ENCODE data around the gene MYO19.

- no peak for TF ChIP-seq CTCF (IDR thresholded peaks at IDR 0.05)
- no peak for TF ChIP-seq POLR2AphosphoS5 (IDR thresholded peaks at IDR 0.05)
- no peak for TF ChIP-seq POLR2A (IDR thresholded peaks at IDR 0.05)
These were observed 70.5 kb downstream of the MYO19 start for GRCh38 chr17:36463916-36464764.

All from suprapubic skin (tissue), 4 donors.